MCF 10A (cell line): Measurements from ENCODE around the gene NOX1. TPM values are rescaled to one million over a fixed set of nuclear protein-coding genes. Genes with fewer than 3 reads are reported as not detected.

ENCODE experiments used
- BruUV-seq: library from RNA; stranded (reverse); fragments of 400-500 nt; replicated peaks from 2 replicates; lab custom pipeline; 2021; lab: Mats Ljungman, UMichigan
- CTCF ChIA-PET: fragments of 300-600 bp; sonication (Branson Sonifier 250); formaldehyde crosslinking; extraction: SDS; loops from one replicate; lab custom pipeline; 2021; ENCODE audit warnings: antibody characterized with exemption, inconsistent platforms; lab: Yijun Ruan, JAX
- POLR2A ChIA-PET: fragments of 300-600, 350-650 bp; sonication (Branson Sonifier 250); formaldehyde crosslinking; extraction: SDS; loops from one replicate; lab custom pipeline; 2020; ENCODE audit warnings: antibody characterized with exemption, inconsistent platforms; lab: Yijun Ruan, JAX
- DNase-seq: peaks from one replicate; pipeline ENCODE4 v3.0.0-alpha.2; 2018; ENCODE audit not compliant: unreplicated experiment
- H3K27ac Mint-ChIP-seq: one replicate; pipeline ENCODE4 v1.8.0; 2022; ENCODE audit warnings: mild to moderate bottlenecking, low read depth, mixed read lengths; ENCODE audit not compliant: unreplicated experiment
- H3K27me3 Mint-ChIP-seq: one replicate; pipeline ENCODE4 v1.8.0; 2022; ENCODE audit warnings: mixed read lengths; ENCODE audit not compliant: insufficient read depth, unreplicated experiment
- H3K36me3 Mint-ChIP-seq: one replicate; pipeline ENCODE4 v1.8.0; 2022; ENCODE audit warnings: mild to moderate bottlenecking, moderate library complexity, mixed read lengths; ENCODE audit not compliant: insufficient read depth, unreplicated experiment
- H3K4me1 Mint-ChIP-seq: one replicate; pipeline ENCODE4 v1.8.0; 2022; ENCODE audit warnings: mixed read lengths; ENCODE audit not compliant: insufficient read depth, unreplicated experiment
- H3K4me3 Mint-ChIP-seq: one replicate; pipeline ENCODE4 v1.8.0; 2022; ENCODE audit warnings: mild to moderate bottlenecking, moderate library complexity, mixed read lengths; ENCODE audit not compliant: unreplicated experiment
- H3K9me3 Mint-ChIP-seq: one replicate; pipeline ENCODE4 v1.8.0; 2022; ENCODE audit warnings: mixed read lengths; ENCODE audit not compliant: unreplicated experiment
- intact Hi-C: fragments of 100-400 bp; cut with micrococcal nuclease; formaldehyde crosslinking; loops from 2 replicates; pipeline ENCODE4 v1.14.1; 2022
- total RNA-seq: library from RNA; stranded (reverse); gene quantifications from 2 replicates; pipeline ENCODE4 v1.2.3, GENCODE V29; 2022
- TF ChIP-seq, protein P1 (sequence below): fragments of 200-600 bp; IDR thresholded peaks from one replicate; pipeline ENCODE4 v1.8.0; 2022; ENCODE audit warnings: antibody characterized with exemption, mild to moderate bottlenecking; ENCODE audit not compliant: unreplicated experiment

Gene NOX1
- total RNA-seq, 1 experiment from 2014 or later, result not detected

DNA sequence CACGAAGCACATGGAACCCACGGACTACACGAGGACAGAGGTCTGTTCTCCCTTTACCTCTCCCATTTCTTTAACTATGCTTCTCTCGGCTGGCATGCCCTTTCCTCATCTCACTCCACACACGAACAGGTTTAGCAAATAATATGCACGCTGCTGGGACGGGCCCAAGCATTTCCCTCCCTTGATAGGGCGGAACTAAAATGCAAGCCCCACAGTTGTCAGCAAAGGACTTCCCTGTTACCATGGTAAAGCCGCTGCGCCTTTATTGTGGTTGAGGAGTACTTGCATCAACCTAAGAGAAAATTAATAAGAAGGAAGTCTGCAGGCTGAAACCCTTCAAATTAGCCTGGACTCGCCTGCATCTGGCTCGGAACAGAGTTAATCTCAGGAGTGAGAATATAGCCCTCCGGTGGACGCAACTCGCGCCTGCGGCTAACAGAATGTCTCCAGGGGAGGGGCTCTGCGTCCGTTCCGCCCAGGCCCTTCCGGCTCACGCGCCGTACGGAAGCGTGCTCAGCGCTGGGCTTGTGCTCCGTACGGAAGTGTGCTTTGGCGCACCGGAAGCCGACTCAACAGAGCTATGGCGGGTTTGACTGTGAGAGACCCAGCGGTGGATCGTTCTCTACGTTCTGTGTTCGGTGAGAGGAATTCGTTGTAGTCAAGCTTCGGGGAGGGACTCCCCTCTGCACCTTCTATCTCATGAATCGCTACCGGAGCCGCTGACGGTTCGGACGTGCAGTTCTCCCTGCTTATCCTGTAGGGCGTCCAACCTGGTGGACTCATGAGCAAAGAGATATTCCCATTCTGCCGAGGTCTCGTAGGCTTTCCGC is 54.1 kb downstream of the NOX1 start, which contains the start of gene CSTF2:
Gene CSTF2, plus strand, starts transcription at position 555 of the 830 bp plus-strand sequence. Its CDS starts 26 bp downstream, at position 581.
- Mint-ChIP-seq H3K9me3 (no peaks in the 10 kb centered on the region), H3K4me3 (peak within 1 kb of the TSS; percentile 78), H3K4me1 (peaks cover 6% of the 10 kb centered on the region), H3K27me3 (peaks cover 65% of the 10 kb centered on the region), H3K27ac (peak within 1 kb of the TSS; percentile 93), H3K36me3 (peaks cover 18% of the 10 kb centered on the region)
- peak; percentile 75 for DNase-seq
- intact Hi-C loops, result no loop called here
- no TSS peak for BruUV-seq
- TF ChIP-seq, protein P1, sequence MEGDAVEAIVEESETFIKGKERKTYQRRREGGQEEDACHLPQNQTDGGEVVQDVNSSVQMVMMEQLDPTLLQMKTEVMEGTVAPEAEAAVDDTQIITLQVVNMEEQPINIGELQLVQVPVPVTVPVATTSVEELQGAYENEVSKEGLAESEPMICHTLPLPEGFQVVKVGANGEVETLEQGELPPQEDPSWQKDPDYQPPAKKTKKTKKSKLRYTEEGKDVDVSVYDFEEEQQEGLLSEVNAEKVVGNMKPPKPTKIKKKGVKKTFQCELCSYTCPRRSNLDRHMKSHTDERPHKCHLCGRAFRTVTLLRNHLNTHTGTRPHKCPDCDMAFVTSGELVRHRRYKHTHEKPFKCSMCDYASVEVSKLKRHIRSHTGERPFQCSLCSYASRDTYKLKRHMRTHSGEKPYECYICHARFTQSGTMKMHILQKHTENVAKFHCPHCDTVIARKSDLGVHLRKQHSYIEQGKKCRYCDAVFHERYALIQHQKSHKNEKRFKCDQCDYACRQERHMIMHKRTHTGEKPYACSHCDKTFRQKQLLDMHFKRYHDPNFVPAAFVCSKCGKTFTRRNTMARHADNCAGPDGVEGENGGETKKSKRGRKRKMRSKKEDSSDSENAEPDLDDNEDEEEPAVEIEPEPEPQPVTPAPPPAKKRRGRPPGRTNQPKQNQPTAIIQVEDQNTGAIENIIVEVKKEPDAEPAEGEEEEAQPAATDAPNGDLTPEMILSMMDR, result no peak
- POLR2A ChIA-PET, result no interaction called here
- CTCF ChIA-PET, result interaction anchor here (0.6 to 1.4 kb wide), 2 partner anchors 88 to 134 kb away, joined by 3 read pairs; partner anchors contain the start of gene SYTL4

DNA sequence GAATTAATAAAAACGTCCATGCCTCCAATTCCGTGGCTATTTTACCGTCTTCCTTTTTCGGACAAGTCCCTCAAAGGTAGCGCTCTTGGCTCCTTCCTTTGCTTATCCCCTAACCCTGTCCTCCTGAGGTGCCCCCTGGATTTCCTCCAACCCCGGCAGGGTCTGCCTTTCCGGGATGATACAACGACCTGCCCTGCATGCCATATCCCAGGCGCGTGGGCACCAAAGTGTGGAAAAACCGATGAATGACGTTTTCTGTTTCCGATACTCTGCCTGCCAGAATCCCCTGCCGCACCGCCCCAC is 54.7 kb downstream of the NOX1 start:
- ChIA-PET CTCF (no interaction called here), POLR2A (no interaction called here)
- H3K9me3 Mint-ChIP-seq, result no peaks in the 10 kb centered on the region
- H3K27me3 Mint-ChIP-seq, result peaks cover 65% of the 10 kb centered on the region
- intact Hi-C loops, result no loop called here
- TF ChIP-seq, protein P1, result no peak
- no peak for DNase-seq
- H3K4me3 Mint-ChIP-seq, result peak overlapping the region; percentile 78
- peaks cover 12% of the 10 kb centered on the region for H3K36me3 Mint-ChIP-seq
- H3K27ac Mint-ChIP-seq, result peak overlapping the region; percentile 93
- H3K4me1 Mint-ChIP-seq, result peaks cover 6% of the 10 kb centered on the region
- no TSS peak for BruUV-seq

DNA sequence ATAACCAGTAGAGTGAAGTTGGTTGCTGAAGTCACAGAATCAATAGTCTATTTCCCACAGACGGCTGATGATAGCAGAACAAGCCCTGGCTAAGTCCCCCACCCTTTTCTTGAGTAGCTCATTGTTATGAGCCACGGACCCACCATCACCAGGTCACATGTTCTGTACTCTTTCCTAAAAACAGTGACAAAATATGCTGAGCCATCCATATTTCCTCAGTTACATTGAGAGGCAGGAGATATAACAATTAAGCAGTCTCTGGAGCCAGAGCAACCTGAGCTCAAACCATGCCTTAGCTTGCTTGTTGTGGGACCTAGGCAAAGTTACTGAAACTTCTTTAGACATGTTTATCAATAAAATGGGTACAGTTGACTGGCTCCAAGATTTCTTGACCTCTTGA is 56.8 kb downstream of the NOX1 start:
- Mint-ChIP-seq H3K36me3 (no peaks in the 10 kb centered on the region), H3K9me3 (no peaks in the 10 kb centered on the region), H3K27me3 (peaks cover 51% of the 10 kb centered on the region), H3K4me3 (no peak overlapping the region), H3K4me1 (peaks cover 6% of the 10 kb centered on the region), H3K27ac (no peak overlapping the region)
- ChIA-PET CTCF (interaction anchor here (1.1 kb wide), 1 partner anchor 49 kb away, joined by 3 read pairs; no protein-coding TSS in a partner anchor), POLR2A (no interaction called here)
- no peak for DNase-seq
- intact Hi-C loops, result no loop called here
- TF ChIP-seq, protein P1, result no peak
- no TSS peak for BruUV-seq
